ENCODE results near the gene DSG3.

DSG3 gene

DNA sequence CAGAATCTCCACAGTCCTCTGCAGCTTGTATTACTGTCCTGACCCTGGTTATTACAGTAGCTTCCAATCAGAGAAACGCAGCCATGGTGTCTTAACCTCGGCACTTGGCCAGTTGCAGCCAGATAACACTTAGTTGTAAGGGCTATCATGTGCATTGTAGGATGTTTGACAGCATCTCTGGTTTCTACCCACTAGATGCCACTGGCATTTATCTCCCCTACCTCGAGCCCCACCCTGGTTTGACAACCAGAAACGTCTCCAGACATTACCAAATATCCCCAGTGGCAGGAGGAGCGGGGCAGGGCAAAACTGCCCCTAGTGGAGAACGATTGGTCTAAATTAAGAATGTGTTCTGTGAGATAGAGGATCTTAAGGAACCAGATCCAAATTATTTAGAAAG is 63.6 kb downstream of the DSG3 start:
- TF ChIP-seq ZNF70 (CRISPR knock-in tag; IDR thresholded peaks at IDR 0.05), result no peak
- no peak for TF ChIP-seq ESRRG (CRISPR knock-in tag; IDR thresholded peaks at IDR 0.05)
- TF ChIP-seq POU6F1 (CRISPR knock-in tag; IDR thresholded peaks at IDR 0.05; ENCODE audit: borderline replicate concordance, low read depth), result no peak
- no peak for TF ChIP-seq TCF4 (CRISPR knock-in tag; IDR thresholded peaks at IDR 0.05; ENCODE audit: borderline replicate concordance)
- TF ChIP-seq ZNF8 (CRISPR knock-in tag; IDR thresholded peaks at IDR 0.05), result no peak
- TF ChIP-seq ZFP3 (CRISPR knock-in tag; IDR thresholded peaks at IDR 0.05), result no peak
- TF ChIP-seq, protein P1, sequence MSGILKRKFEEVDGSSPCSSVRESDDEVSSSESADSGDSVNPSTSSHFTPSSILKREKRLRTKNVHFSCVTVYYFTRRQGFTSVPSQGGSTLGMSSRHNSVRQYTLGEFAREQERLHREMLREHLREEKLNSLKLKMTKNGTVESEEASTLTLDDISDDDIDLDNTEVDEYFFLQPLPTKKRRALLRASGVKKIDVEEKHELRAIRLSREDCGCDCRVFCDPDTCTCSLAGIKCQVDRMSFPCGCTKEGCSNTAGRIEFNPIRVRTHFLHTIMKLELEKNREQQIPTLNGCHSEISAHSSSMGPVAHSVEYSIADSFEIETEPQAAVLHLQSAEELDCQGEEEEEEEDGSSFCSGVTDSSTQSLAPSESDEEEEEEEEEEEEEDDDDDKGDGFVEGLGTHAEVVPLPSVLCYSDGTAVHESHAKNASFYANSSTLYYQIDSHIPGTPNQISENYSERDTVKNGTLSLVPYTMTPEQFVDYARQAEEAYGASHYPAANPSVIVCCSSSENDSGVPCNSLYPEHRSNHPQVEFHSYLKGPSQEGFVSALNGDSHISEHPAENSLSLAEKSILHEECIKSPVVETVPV (CRISPR knock-in tag; IDR thresholded peaks at IDR 0.05), result no peak
- TF ChIP-seq, protein P2, sequence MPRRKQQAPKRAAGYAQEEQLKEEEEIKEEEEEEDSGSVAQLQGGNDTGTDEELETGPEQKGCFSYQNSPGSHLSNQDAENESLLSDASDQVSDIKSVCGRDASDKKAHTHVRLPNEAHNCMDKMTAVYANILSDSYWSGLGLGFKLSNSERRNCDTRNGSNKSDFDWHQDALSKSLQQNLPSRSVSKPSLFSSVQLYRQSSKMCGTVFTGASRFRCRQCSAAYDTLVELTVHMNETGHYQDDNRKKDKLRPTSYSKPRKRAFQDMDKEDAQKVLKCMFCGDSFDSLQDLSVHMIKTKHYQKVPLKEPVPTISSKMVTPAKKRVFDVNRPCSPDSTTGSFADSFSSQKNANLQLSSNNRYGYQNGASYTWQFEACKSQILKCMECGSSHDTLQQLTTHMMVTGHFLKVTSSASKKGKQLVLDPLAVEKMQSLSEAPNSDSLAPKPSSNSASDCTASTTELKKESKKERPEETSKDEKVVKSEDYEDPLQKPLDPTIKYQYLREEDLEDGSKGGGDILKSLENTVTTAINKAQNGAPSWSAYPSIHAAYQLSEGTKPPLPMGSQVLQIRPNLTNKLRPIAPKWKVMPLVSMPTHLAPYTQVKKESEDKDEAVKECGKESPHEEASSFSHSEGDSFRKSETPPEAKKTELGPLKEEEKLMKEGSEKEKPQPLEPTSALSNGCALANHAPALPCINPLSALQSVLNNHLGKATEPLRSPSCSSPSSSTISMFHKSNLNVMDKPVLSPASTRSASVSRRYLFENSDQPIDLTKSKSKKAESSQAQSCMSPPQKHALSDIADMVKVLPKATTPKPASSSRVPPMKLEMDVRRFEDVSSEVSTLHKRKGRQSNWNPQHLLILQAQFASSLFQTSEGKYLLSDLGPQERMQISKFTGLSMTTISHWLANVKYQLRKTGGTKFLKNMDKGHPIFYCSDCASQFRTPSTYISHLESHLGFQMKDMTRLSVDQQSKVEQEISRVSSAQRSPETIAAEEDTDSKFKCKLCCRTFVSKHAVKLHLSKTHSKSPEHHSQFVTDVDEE (CRISPR knock-in tag; IDR thresholded peaks at IDR 0.05), result no peak
- TF ChIP-seq GLIS3 (CRISPR knock-in tag; IDR thresholded peaks at IDR 0.05), result no peak
- TF ChIP-seq ZNF565 (CRISPR knock-in tag; conservative IDR thresholded peaks at IDR 0.05; ENCODE audit: low read depth), result no peak
- no peak for TF ChIP-seq PPARA (CRISPR knock-in tag; IDR thresholded peaks at IDR 0.05; ENCODE audit: borderline replicate concordance)
- no peak for ATAC-seq

DNA sequence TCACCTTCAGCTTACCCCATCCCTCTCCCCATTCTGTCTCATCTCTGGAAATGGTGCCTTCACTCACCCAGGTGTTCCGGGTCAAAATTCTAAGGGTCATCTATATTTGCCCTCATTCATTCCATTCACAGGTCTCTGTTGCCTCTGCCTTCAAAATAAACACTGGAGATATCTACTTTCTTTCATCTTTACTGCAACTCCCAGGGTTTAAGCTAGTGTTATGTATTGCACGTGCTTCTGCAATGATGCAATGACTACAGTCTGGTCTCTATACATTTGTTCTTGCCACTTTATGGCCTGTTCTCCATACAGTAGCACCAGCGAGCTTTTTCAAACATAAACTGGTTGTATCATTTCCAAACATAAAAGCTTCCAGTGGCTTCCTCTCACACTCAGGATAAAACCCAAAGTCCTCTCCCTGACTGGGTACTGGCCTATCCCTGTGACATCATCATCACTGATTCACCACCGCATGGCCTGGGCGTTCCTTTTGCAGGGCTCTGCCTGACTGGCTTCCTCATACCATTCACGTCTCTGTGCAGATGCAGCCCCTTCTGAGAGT is 64.7 kb downstream of the DSG3 start:
- ATAC-seq, result peak; percentile 53; the same call in 1 of the 3 replicates
- TF ChIP-seq, protein P2 (CRISPR knock-in tag; IDR thresholded peaks at IDR 0.05), result no peak
- TF ChIP-seq POU6F1 (CRISPR knock-in tag; IDR thresholded peaks at IDR 0.05; ENCODE audit: borderline replicate concordance, low read depth) (no peak), ARNTL (CRISPR knock-in tag; IDR thresholded peaks at IDR 0.05; ENCODE audit: borderline replicate concordance, low read depth) (no peak), PPARA (CRISPR knock-in tag; IDR thresholded peaks at IDR 0.05; ENCODE audit: borderline replicate concordance) (no peak), ZNF8 (CRISPR knock-in tag; IDR thresholded peaks at IDR 0.05) (no peak), ZC3H10 (CRISPR knock-in tag; IDR thresholded peaks at IDR 0.05) (no peak), SNAI2 (CRISPR knock-in tag; IDR thresholded peaks at IDR 0.05) (no peak), BACH2 (CRISPR knock-in tag; IDR thresholded peaks at IDR 0.05; ENCODE audit: borderline replicate concordance) (no peak), RARB (CRISPR knock-in tag; IDR thresholded peaks at IDR 0.05) (no peak), ISL1 (CRISPR knock-in tag; IDR thresholded peaks at IDR 0.05) (no peak), TOX (CRISPR knock-in tag; IDR thresholded peaks at IDR 0.05; ENCODE audit: borderline replicate concordance) (no peak), ESRRG (CRISPR knock-in tag; IDR thresholded peaks at IDR 0.05) (no peak), CSDC2 (CRISPR knock-in tag; IDR thresholded peaks at IDR 0.05) (no peak), TCF4 (CRISPR knock-in tag; IDR thresholded peaks at IDR 0.05; ENCODE audit: borderline replicate concordance) (no peak), ZFP30 (CRISPR knock-in tag; IDR thresholded peaks at IDR 0.05) (no peak), ZNF565 (CRISPR knock-in tag; conservative IDR thresholded peaks at IDR 0.05; ENCODE audit: low read depth) (no peak), ZNF70 (CRISPR knock-in tag; IDR thresholded peaks at IDR 0.05) (no peak)
- TF ChIP-seq, protein P3, sequence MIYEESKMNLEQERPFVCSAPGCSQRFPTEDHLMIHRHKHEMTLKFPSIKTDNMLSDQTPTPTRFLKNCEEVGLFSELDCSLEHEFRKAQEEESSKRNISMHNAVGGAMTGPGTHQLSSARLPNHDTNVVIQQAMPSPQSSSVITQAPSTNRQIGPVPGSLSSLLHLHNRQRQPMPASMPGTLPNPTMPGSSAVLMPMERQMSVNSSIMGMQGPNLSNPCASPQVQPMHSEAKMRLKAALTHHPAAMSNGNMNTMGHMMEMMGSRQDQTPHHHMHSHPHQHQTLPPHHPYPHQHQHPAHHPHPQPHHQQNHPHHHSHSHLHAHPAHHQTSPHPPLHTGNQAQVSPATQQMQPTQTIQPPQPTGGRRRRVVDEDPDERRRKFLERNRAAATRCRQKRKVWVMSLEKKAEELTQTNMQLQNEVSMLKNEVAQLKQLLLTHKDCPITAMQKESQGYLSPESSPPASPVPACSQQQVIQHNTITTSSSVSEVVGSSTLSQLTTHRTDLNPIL (CRISPR knock-in tag; IDR thresholded peaks at IDR 0.05; ENCODE audit: low read depth), result no peak
- TF ChIP-seq, protein P4, sequence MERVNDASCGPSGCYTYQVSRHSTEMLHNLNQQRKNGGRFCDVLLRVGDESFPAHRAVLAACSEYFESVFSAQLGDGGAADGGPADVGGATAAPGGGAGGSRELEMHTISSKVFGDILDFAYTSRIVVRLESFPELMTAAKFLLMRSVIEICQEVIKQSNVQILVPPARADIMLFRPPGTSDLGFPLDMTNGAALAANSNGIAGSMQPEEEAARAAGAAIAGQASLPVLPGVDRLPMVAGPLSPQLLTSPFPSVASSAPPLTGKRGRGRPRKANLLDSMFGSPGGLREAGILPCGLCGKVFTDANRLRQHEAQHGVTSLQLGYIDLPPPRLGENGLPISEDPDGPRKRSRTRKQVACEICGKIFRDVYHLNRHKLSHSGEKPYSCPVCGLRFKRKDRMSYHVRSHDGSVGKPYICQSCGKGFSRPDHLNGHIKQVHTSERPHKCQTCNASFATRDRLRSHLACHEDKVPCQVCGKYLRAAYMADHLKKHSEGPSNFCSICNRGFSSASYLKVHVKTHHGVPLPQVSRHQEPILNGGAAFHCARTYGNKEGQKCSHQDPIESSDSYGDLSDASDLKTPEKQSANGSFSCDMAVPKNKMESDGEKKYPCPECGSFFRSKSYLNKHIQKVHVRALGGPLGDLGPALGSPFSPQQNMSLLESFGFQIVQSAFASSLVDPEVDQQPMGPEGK (CRISPR knock-in tag; IDR thresholded peaks at IDR 0.05; ENCODE audit: borderline replicate concordance), result no peak

Data from SK-N-SH treated with all-trans-retinoic acid at 6 μM for 48 hours (cell line).